Activated T-cell treated with anti-CD3 and anti-CD28 coated beads, Interleukin-2, amount 50 U/mL, for 24 hours (primary cell): Measurements from ENCODE around the gene LRRC15.

Source experiments
- DNase-seq: peaks from one replicate; pipeline ENCODE4 v3.0.0-alpha.2; 2020
- H3K27ac Mint-ChIP-seq: 2 replicates; pipeline ENCODE4 v1.8.0; 2020; ENCODE audit warnings: mild to moderate bottlenecking, mixed read lengths
- H3K27me3 Mint-ChIP-seq: 2 replicates; pipeline ENCODE4 v1.8.0; 2020; ENCODE audit warnings: mixed read lengths
- H3K36me3 Mint-ChIP-seq: 2 replicates; pipeline ENCODE4 v1.8.0; 2020; ENCODE audit warnings: low read depth, mixed read lengths
- H3K4me1 Mint-ChIP-seq: 2 replicates; pipeline ENCODE4 v1.8.0; 2020; ENCODE audit warnings: low read depth, mixed read lengths
- H3K4me3 Mint-ChIP-seq: 2 replicates; pipeline ENCODE4 v1.8.0; 2020; ENCODE audit warnings: mild to moderate bottlenecking, moderate library complexity, mixed read lengths
- H3K9me3 Mint-ChIP-seq: 2 replicates; pipeline ENCODE4 v1.8.0; 2020; ENCODE audit warnings: mixed read lengths

The LRRC15 gene

DNA sequence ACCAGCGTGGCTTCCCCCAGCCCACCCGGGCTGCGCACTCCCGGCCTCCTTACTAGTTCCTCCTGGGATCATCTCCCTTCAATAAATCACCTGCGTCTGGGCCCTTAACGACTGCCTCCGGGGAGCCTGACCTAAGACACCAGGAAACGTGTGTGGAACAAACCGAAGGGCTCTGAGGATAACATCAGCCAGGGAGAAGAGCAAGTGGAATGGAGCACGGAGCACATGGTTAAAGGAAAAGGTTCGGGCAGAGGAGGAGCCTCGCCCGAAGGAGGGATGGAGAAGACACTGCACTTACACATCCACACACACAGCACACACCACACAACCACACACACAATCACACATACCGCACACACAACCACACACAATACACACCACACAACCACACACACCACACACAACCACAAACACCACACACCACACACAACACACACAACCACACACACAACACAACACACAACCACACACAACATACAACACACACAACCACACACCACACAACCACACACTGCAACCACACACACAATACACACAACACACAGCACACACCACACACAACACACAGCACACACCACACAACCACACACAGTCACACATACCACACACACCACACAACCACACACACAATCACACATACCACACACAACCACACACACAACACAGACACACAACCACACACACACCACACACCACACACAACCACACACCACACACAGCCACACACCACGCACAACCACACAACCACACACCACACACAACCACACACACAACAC is 43.2 kb downstream of the LRRC15 start:
- peaks cover 15% of the 10 kb centered on the region for H3K27me3 Mint-ChIP-seq
- no peaks in the 10 kb centered on the region for H3K36me3 Mint-ChIP-seq
- H3K27ac Mint-ChIP-seq = no peak overlapping the region
- no peak overlapping the region for H3K4me3 Mint-ChIP-seq
- no peaks in the 10 kb centered on the region for H3K9me3 Mint-ChIP-seq
- DNase-seq = no peak
- peaks cover 10% of the 10 kb centered on the region for H3K4me1 Mint-ChIP-seq

DNA sequence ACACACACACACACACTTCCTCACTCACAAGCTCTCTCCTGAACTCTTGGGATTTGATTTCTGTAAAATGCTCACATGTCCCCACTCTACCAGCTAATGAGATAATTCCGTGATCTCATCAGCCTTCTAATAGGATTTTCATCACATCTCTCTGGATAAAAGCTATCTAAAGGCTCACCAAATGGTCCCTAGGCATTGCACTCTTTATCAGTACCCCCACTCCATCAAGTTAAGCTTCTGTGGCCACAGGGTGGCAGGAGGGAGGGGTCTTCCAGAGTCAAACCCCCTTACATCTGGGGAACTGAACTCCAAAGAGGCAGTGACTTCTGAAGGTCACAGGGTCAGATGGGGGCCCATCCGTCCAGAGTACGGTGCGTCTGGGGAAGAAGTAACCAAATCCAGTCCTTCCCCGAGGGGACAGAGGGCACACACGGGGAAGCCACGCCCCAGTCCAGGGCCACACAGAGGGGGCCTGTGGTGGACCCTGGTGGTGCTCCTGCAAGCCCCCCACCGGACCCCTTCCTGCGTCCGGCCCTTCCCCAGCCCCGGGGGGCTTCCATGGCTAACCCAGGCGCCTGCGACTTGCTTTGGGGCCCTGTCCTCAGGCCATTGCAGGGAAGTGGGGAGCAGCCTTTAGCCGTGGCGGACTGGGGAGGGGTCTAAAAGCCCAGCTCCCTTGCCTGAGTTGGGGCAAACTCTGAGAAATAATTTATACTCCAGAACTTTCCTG is 44.0 kb downstream of the LRRC15 start:
- DNase-seq = no peak
- H3K9me3 Mint-ChIP-seq = no peaks in the 10 kb centered on the region
- no peak overlapping the region for H3K27ac Mint-ChIP-seq
- H3K4me3 Mint-ChIP-seq = no peak overlapping the region
- peaks cover 13% of the 10 kb centered on the region for H3K27me3 Mint-ChIP-seq
- peaks cover 10% of the 10 kb centered on the region for H3K4me1 Mint-ChIP-seq
- H3K36me3 Mint-ChIP-seq = no peaks in the 10 kb centered on the region

- peaks cover 10% of the 10 kb centered on the region for H3K4me1 Mint-ChIP-seq
- no peaks in the 10 kb centered on the region for H3K36me3 Mint-ChIP-seq
- H3K9me3 Mint-ChIP-seq = no peaks in the 10 kb centered on the region
- peaks cover 8% of the 10 kb centered on the region for H3K27me3 Mint-ChIP-seq
- no peak overlapping the region for H3K27ac Mint-ChIP-seq
- no peak overlapping the region for H3K4me3 Mint-ChIP-seq
- no peak for DNase-seq
These were observed 44.7 kb downstream of the LRRC15 start for GRCh38 chr3:194324823-194325327.

GRCh38 chr3:194323785-194324735 is 45.5 kb downstream of the LRRC15 start:
- Mint-ChIP-seq H3K4me1 (peaks cover 10% of the 10 kb centered on the region), H3K4me3 (no peak overlapping the region), H3K9me3 (peaks cover 5% of the 10 kb centered on the region), H3K36me3 (no peaks in the 10 kb centered on the region), H3K27ac (no peak overlapping the region), H3K27me3 (peaks cover 12% of the 10 kb centered on the region)
- DNase-seq = peak; percentile 53

DNA sequence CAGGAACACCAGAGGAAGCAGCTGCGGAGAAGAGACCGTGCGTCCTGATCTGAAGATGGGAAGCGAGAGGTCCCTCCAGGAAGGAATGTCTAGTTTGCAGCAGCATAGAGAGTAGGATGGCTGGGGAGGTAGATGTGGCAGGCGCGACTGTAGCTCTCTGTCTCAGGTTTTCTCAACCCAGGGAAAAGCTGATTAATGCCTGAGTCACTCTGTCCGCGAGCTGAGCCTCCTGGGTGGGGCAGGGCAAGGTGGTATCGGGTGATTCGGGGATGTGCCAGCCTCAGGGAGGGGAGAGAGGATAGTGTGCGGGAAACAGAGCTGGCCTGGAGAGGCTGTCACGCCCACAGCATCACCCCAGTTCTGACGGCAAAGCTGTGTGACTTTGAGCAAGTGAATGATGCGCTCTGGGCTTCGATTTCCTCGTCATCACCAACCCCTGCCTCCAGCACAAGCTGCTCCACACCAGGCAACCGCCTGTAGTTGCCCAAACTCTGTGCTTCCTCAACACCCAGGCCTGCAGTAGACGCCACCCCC is 46.8 kb downstream of the LRRC15 start:
- Mint-ChIP-seq H3K27ac (no peak overlapping the region), H3K4me1 (peaks cover 10% of the 10 kb centered on the region), H3K4me3 (no peak overlapping the region), H3K27me3 (peaks cover 15% of the 10 kb centered on the region), H3K9me3 (peaks cover 7% of the 10 kb centered on the region), H3K36me3 (no peaks in the 10 kb centered on the region)
- no peak for DNase-seq

DNA sequence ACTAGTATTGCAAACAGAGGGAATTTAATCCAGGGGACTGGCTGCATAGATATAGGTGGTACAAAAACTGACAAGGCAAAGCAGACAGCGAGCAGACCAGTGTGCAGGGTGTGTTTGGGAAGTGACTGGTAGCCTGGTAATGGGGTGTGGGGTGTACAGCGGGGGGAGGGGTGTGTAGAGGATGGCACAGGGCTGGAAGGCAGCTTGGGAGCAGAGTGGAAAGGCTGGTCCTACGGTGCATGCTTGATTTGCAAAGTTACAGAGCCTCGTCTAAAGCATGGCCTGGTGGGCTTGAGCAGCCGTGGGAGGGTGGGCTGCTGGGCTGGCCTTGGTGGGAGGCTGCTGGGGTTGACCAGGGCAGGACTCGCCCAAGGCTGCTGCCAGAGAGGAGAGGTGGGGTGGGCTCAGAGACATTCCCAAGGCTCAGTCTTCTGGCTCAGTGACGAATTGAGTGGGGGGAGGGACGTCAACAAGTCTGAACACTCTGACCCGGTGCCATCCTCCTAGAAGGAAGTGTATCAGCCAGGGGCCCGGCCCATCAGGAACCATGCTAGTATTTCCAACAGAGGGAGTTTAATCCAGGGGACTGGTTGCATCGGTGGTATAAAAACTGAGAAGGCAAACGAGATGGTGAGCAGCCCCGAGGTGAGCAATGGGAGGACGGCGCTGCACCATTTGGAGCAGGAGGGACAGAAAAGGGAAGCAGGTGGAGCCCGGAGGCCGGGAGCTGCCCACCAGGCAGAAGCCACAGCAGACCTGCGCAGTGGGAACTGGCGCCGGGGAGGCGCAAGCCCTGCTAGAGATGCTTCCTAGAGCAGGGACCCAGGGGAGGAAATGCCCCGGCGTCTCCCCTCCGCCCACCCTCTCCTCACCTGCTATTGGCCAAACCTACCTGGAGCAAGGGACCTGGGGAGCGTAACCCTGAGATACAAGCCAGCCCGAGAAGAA is 47.6 kb downstream of the LRRC15 start:
- Mint-ChIP-seq H3K27me3 (peaks cover 22% of the 10 kb centered on the region), H3K4me3 (no peak overlapping the region), H3K9me3 (peaks cover 7% of the 10 kb centered on the region), H3K36me3 (no peaks in the 10 kb centered on the region), H3K27ac (no peak overlapping the region), H3K4me1 (peaks cover 10% of the 10 kb centered on the region)
- DNase-seq = no peak

DNA sequence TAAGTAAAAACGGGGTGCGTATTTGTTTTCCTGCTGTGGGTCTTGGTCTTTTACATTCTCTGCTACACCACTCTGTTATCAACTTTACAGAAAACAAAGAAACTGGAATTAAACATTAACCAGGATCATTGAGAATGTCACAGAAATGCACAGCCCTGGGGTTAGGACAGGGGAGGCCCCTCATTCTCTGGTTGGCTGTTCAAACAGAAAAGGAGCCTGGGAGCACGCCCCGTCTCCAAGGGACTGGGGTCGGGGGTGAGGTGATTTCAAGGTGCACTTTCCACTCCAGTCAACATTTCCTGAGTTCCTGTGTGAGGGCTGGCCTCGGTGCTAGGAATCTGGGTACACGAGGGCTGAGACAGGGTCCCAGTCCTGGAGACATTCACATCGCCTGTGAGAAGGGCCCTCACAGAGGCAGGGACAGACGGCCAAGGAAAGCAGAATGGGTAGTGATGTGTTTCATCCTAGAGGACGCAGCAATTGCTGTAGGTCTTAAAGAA is 48.7 kb downstream of the LRRC15 start:
- no peak for DNase-seq

GRCh38 chr3:194320100-194320499 is 49.4 kb downstream of the LRRC15 start:
- H3K27me3 Mint-ChIP-seq = peaks cover 35% of the 10 kb centered on the region
- H3K36me3 Mint-ChIP-seq = no peaks in the 10 kb centered on the region
- H3K27ac Mint-ChIP-seq = no peak overlapping the region
- peaks cover 7% of the 10 kb centered on the region for H3K9me3 Mint-ChIP-seq
- no peak for DNase-seq
- no peak overlapping the region for H3K4me3 Mint-ChIP-seq
- H3K4me1 Mint-ChIP-seq = peaks cover 19% of the 10 kb centered on the region

More for the DNA sequence above, 48.7 kb downstream of the LRRC15 start:
- Mint-ChIP-seq H3K9me3 (peaks cover 7% of the 10 kb centered on the region), H3K4me3 (no peak overlapping the region), H3K4me1 (peaks cover 14% of the 10 kb centered on the region), H3K27me3 (peaks cover 32% of the 10 kb centered on the region), H3K36me3 (no peaks in the 10 kb centered on the region), H3K27ac (no peak overlapping the region)

- DNase-seq = no peak
- Mint-ChIP-seq H3K4me1 (peaks cover 21% of the 10 kb centered on the region), H3K27ac (no peak overlapping the region), H3K27me3 (peaks cover 48% of the 10 kb centered on the region), H3K4me3 (no peak overlapping the region), H3K36me3 (no peaks in the 10 kb centered on the region), H3K9me3 (peaks cover 7% of the 10 kb centered on the region)
These were observed 50.9 kb downstream of the LRRC15 start for GRCh38 chr3:194318511-194319161.

- Mint-ChIP-seq H3K9me3 (peaks cover 7% of the 10 kb centered on the region), H3K4me1 (peaks cover 13% of the 10 kb centered on the region), H3K36me3 (no peaks in the 10 kb centered on the region), H3K27me3 (peaks cover 62% of the 10 kb centered on the region), H3K4me3 (no peak overlapping the region), H3K27ac (no peak overlapping the region)
- DNase-seq = no peak
These were observed 52.6 kb downstream of the LRRC15 start for GRCh38 chr3:194316918-194317317.

- peak overlapping the region; percentile 41 for H3K4me3 Mint-ChIP-seq
- H3K9me3 Mint-ChIP-seq = peaks cover 7% of the 10 kb centered on the region
- no peaks in the 10 kb centered on the region for H3K36me3 Mint-ChIP-seq
- no peak overlapping the region for H3K27ac Mint-ChIP-seq
- no peak for DNase-seq
- H3K4me1 Mint-ChIP-seq = peaks cover 13% of the 10 kb centered on the region
- peaks cover 64% of the 10 kb centered on the region for H3K27me3 Mint-ChIP-seq
These were observed 53.6 kb downstream of the LRRC15 start for GRCh38 chr3:194315965-194316361.

GRCh38 chr3:194315088-194315964 is 54.2 kb downstream of the LRRC15 start:
- Mint-ChIP-seq H3K4me1 (peaks cover 13% of the 10 kb centered on the region), H3K27ac (no peak overlapping the region), H3K9me3 (peaks cover 7% of the 10 kb centered on the region), H3K36me3 (no peaks in the 10 kb centered on the region), H3K27me3 (peaks cover 63% of the 10 kb centered on the region), H3K4me3 (peak overlapping the region; percentile 53)
- peak; percentile 92 for DNase-seq
